CD4-positive, CD25-positive, alpha-beta regulatory T cell (primary cell): ENCODE results near the gene RUSC2. TPM values are rescaled to one million over a fixed set of nuclear protein-coding genes. Genes with fewer than 3 reads are reported as not detected.
"Not testable (repeated sequence)": the region's sequence is repeated elsewhere in the genome, so short reads cannot be mapped to it uniquely, and the experiment has no call there.

ENCODE experiments used
- ATAC-seq, 2 donors: fragments of 150-1000 bp; cut with Tn5 transposase; one replicate each; pipeline ENCODE4 v1.10.0; 2021; ENCODE audit warnings: low read depth in 2 of 2, moderate number of reproducible peaks in 2 of 2, moderate library complexity in 1 of 2
- DNase-seq, 3 donors: peaks; one replicate each; pipeline versions ENCODE4 v3.0.0 to v3.0.0-alpha.2; 2012 to 2022; ENCODE audit warnings: mixed read lengths in 1 of 3
- H3K27ac ChIP-seq: one replicate; pipeline ENCODE4 v1.7.0; 2013; ENCODE audit warnings: mild to moderate bottlenecking, low read length; ENCODE audit not compliant: insufficient read depth, poor library complexity, severe bottlenecking
- H3K27me3 ChIP-seq: one replicate; pipeline ENCODE4 v1.7.0; 2013; ENCODE audit warnings: low read length; ENCODE audit not compliant: control insufficient read depth, insufficient read depth
- H3K36me3 ChIP-seq: one replicate; pipeline ENCODE4 v1.7.0; 2013; ENCODE audit warnings: mild to moderate bottlenecking, low read length, moderate library complexity; ENCODE audit not compliant: control insufficient read depth, insufficient read depth
- H3K4me1 ChIP-seq: 2 replicates; pipeline ENCODE4 v1.7.0; 2013; ENCODE audit warnings: mild to moderate bottlenecking, low read length; ENCODE audit not compliant: insufficient read depth, control insufficient read depth, poor library complexity, severe bottlenecking
- H3K4me3 ChIP-seq: one replicate; pipeline ENCODE4 v1.7.0; 2013; ENCODE audit warnings: low read depth, mild to moderate bottlenecking, low read length, moderate library complexity
- H3K9me3 ChIP-seq, 2 experiments: 1 replicate in 1 of 2; 2 replicates in 1 of 2; pipeline ENCODE4 v1.7.0; 2013; ENCODE audit warnings: low read length in 2 of 2, mild to moderate bottlenecking in 1 of 2, moderate library complexity in 1 of 2; ENCODE audit not compliant: control insufficient read depth in 2 of 2
- H3K27ac Mint-ChIP-seq, 3 donors: one replicate each; pipeline ENCODE4 v1.8.0; 2020 to 2022; ENCODE audit warnings: mild to moderate bottlenecking in 3 of 3, mixed read lengths in 3 of 3, moderate library complexity in 2 of 3
- H3K27me3 Mint-ChIP-seq: one replicate; pipeline ENCODE4 v1.8.0; 2022; ENCODE audit warnings: mild to moderate bottlenecking, mixed read lengths
- H3K36me3 Mint-ChIP-seq: one replicate; pipeline ENCODE4 v1.8.0; 2020; ENCODE audit warnings: mixed read lengths
- H3K4me1 Mint-ChIP-seq, 4 donors: one replicate each; pipeline ENCODE4 v1.8.0; 2020 to 2022; ENCODE audit warnings: mixed read lengths in 4 of 4, mild to moderate bottlenecking in 1 of 4
- H3K4me3 Mint-ChIP-seq, 4 donors: one replicate each; pipeline ENCODE4 v1.8.0; 2020 to 2022; ENCODE audit warnings: mild to moderate bottlenecking in 4 of 4, mixed read lengths in 4 of 4, moderate library complexity in 3 of 4
- H3K9me3 Mint-ChIP-seq, 7 donors: one replicate each; pipeline ENCODE4 v1.8.0; 2020 to 2022; ENCODE audit warnings: mixed read lengths in 7 of 7, mild to moderate bottlenecking in 3 of 7, moderate library complexity in 2 of 7
- polyA plus RNA-seq, 4 donors: library from polyadenylated mRNA; unstranded; fragments of 300-500 nt; fragmentation: Illumina TruSeq; gene quantifications; one replicate each; pipeline ENCODE4 v1.2.3, GENCODE V29; 2021
- total RNA-seq: library from RNA; stranded (reverse); gene quantifications from one replicate; pipeline ENCODE4 v1.2.3, GENCODE V29; 2022

Gene RUSC2
- total and polyA plus RNA-seq, 5 donors from 2014 or later = 0.12 to 0.42 TPM; not detected in 3

DNA sequence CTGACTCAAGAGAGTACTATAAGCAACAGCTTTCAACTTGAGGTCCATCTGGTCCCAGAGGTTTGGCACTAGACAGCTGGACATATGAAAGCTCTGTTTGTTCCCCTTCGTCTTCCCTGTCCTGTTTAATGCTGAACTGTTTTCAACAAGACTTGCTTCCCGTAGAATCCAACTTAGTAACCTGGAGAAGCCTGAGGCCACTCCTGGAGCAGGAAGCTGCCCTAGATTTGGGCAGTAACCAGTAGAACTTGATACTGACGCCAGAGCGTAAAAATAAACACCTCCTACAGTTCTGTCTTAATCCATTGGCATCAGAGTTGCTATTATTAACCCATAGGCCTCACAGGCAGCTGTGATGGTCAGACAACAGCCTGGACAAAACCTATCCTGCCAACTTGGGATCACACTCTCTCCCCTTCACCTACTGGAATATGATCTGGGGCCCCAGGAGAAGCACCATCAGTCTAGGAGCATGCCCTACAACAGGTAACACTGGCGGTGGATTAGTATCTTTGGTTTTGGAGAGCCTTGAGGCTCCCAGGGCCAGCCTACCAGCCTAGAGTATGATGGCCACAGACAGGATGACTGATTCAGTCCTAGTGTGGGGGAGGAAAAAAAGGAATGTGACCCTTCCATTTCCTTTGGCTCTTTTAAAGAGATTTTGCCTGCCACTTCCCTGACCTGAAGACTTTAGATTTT, 29.2 kb downstream of the RUSC2 start:
- ATAC-seq (no peak), DNase-seq (no peak)
- Histone ChIP-seq H3K36me3 (no peaks in the 10 kb centered on the region), H3K4me1 (no peaks in the 10 kb centered on the region), H3K27ac (no peak overlapping the region), H3K4me3 (no peak overlapping the region), H3K27me3 (peaks cover 5% of the 10 kb centered on the region), H3K9me3 (no peaks in the 10 kb centered on the region)
- Mint-ChIP-seq H3K36me3 (no peaks in the 10 kb centered on the region), H3K9me3 (no peaks in the 10 kb centered on the region), H3K4me3 (no peak overlapping the region), H3K4me1 (no peaks in the 10 kb centered on the region), H3K27me3 (peaks cover 12% of the 10 kb centered on the region), H3K27ac (no peak overlapping the region)

DNA sequence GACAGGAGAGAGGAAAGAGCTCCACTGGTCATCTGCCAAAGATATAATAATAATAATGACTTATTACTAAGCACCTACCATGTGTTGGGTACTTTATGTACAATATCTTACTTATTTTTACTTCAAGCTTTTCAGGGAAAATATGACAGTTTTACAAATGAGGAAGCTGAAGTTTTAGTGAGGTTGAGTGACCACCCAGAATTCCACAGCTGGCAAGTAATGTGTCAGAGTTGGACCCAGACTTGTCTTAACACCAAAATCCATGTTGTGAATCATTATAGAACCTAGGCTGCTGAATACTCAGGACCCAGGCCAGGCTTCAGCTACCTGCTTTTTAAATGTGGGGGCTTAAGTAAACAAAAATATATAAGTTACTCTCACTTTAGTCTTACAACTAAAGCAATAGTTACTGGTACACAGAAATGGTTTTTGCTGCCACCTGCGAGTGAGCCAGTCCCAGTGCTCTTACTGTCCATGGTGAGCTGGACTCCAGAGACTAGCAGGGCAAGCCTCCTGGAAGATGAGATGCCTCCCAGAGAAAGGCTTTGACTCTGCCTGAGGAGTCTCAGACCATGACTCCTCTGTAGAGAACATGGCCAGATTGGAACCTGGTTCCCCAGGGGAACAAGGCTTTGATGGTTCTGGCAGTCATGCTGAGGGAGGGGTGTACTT, 29.9 kb downstream of the RUSC2 start:
- H3K4me1 Mint-ChIP-seq = no peaks in the 10 kb centered on the region
- Histone ChIP-seq H3K27ac (no peak overlapping the region), H3K36me3 (no peaks in the 10 kb centered on the region), H3K9me3 (no peaks in the 10 kb centered on the region), H3K27me3 (no peaks in the 10 kb centered on the region), H3K4me3 (no peak overlapping the region), H3K4me1 (no peaks in the 10 kb centered on the region)
- ATAC-seq = no peak
- peaks cover 5% of the 10 kb centered on the region for H3K27me3 Mint-ChIP-seq
- H3K27ac Mint-ChIP-seq = no peak overlapping the region
- no peak for DNase-seq
- H3K4me3 Mint-ChIP-seq = no peak overlapping the region
- no peaks in the 10 kb centered on the region for H3K36me3 Mint-ChIP-seq
- no peaks in the 10 kb centered on the region for H3K9me3 Mint-ChIP-seq

GRCh38 chr9:35520364-35520710, 30.4 kb downstream of the RUSC2 start:
- no peak overlapping the region for H3K4me3 ChIP-seq
- no peaks in the 10 kb centered on the region for H3K4me1 ChIP-seq
- H3K27ac Mint-ChIP-seq = peak overlapping the region in 1 of 3 donors; percentile 42
- no peaks in the 10 kb centered on the region for H3K27me3 ChIP-seq
- peaks cover 5% of the 10 kb centered on the region for H3K27me3 Mint-ChIP-seq
- no peaks in the 10 kb centered on the region for H3K9me3 ChIP-seq
- no peak overlapping the region for H3K27ac ChIP-seq
- DNase-seq = no peak
- H3K36me3 Mint-ChIP-seq = no peaks in the 10 kb centered on the region
- H3K4me3 Mint-ChIP-seq = no peak overlapping the region
- no peaks in the 10 kb centered on the region for H3K36me3 ChIP-seq
- no peaks in the 10 kb centered on the region for H3K4me1 Mint-ChIP-seq
- no peak for ATAC-seq
- H3K9me3 Mint-ChIP-seq = no peaks in the 10 kb centered on the region

DNA sequence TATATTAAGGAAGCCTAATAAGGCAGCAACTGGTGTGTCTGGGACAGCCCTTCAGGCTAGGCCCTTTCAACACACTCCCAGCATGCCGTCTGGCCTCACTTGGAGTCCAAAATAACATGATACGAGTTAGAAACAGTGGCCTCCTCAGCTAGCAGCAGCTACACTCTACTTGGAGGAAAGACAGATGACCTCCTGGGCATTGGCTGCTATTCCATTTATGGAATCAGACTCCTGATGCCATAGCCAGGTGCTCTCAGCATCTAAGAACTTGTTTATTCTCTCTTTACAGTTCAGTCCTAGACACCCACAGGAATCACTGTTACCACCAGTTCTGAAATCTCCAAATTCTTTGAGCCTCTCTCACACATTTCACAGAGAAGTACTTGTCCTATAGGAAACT, 31.8 kb downstream of the RUSC2 start:
- Histone ChIP-seq H3K4me1 (no peaks in the 10 kb centered on the region), H3K4me3 (no peak overlapping the region), H3K9me3 (no peaks in the 10 kb centered on the region), H3K36me3 (no peaks in the 10 kb centered on the region), H3K27me3 (no peaks in the 10 kb centered on the region), H3K27ac (no peak overlapping the region)
- H3K27ac Mint-ChIP-seq = no peak overlapping the region
- no peaks in the 10 kb centered on the region for H3K9me3 Mint-ChIP-seq
- H3K36me3 Mint-ChIP-seq = no peaks in the 10 kb centered on the region
- DNase-seq = no peak
- ATAC-seq = no peak
- H3K27me3 Mint-ChIP-seq = peaks cover 5% of the 10 kb centered on the region
- H3K4me3 Mint-ChIP-seq = no peak overlapping the region
- no peaks in the 10 kb centered on the region for H3K4me1 Mint-ChIP-seq

DNA sequence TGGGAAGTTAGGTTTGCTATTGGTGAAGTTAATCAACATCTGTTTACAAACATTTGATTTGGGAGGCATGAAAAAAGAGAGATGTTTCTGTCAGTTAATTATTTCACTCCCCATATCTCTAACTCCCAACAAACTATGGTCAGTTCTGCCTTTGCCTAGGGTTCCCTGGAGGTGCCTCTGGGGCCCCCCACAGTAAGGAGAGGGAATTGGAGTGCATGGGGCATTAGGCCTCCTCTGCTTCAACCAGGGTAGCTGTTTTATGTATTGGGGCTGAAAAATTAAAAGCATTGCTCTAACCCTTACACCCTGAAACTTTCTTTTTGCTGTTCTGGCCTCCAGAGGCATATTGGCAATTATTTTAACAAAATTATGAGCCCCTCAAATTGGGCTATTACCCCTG, 32.3 kb downstream of the RUSC2 start:
- no peak overlapping the region for H3K4me3 Mint-ChIP-seq
- DNase-seq (no peak), ATAC-seq (no peak)
- H3K4me1 Mint-ChIP-seq = no peaks in the 10 kb centered on the region
- H3K36me3 ChIP-seq = no peaks in the 10 kb centered on the region
- H3K9me3 ChIP-seq = no peaks in the 10 kb centered on the region
- no peak overlapping the region for H3K4me3 ChIP-seq
- peaks cover 5% of the 10 kb centered on the region for H3K27me3 Mint-ChIP-seq
- H3K27ac ChIP-seq = no peak overlapping the region
- H3K27me3 ChIP-seq = no peaks in the 10 kb centered on the region
- H3K9me3 Mint-ChIP-seq = no peaks in the 10 kb centered on the region
- H3K27ac Mint-ChIP-seq = no peak overlapping the region
- H3K36me3 Mint-ChIP-seq = no peaks in the 10 kb centered on the region
- H3K4me1 ChIP-seq = no peaks in the 10 kb centered on the region

DNA sequence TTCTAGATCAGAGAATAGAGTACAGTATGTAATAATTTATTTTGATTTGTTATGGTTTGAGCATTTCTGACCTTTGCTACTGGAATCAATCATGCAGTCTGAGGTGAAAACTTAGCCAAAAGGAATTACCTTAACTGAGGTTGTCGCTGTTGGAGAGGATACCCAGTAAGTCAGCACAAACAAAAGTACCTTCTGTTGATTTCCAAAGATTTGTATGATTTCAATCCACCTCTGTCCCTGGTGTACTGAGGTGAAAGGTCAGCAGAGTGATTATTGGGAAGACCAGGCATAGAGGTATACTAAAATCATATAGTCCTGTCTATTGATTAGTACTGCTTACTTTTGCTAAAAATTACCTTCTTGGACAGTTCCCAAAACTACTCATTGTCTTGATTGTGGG, 32.8 kb downstream of the RUSC2 start:
- DNase-seq (no peak), ATAC-seq (no peak)
- no peak overlapping the region for H3K27ac ChIP-seq
- H3K36me3 ChIP-seq = no peaks in the 10 kb centered on the region
- Mint-ChIP-seq H3K27ac (no peak overlapping the region), H3K27me3 (peaks cover 5% of the 10 kb centered on the region), H3K4me3 (no peak overlapping the region), H3K4me1 (no peaks in the 10 kb centered on the region), H3K36me3 (no peaks in the 10 kb centered on the region), H3K9me3 (no peaks in the 10 kb centered on the region)
- no peak overlapping the region for H3K4me3 ChIP-seq
- peaks cover 2% of the 10 kb centered on the region for H3K27me3 ChIP-seq
- H3K9me3 ChIP-seq = no peaks in the 10 kb centered on the region
- no peaks in the 10 kb centered on the region for H3K4me1 ChIP-seq

- not testable (repeated sequence) for H3K4me3 Mint-ChIP-seq, H3K27ac ChIP-seq, H3K9me3 Mint-ChIP-seq, H3K4me1 ChIP-seq, H3K27me3 Mint-ChIP-seq, H3K27ac Mint-ChIP-seq, H3K36me3 Mint-ChIP-seq, H3K4me3 ChIP-seq, H3K4me1 Mint-ChIP-seq, H3K27me3 ChIP-seq, H3K9me3 ChIP-seq, H3K36me3 ChIP-seq, ATAC-seq, DNase-seq
These were observed 33.6 kb downstream of the RUSC2 start for GRCh38 chr9:35523556-35523955.
